Stomach smooth muscle (tissue), 2 donors: ENCODE measurements around the gene PDZD7.
"Not testable (repeated sequence)": the region's sequence is repeated elsewhere in the genome, so short reads cannot be mapped to it uniquely, and the experiment has no call there.

Experiments
- H3K27ac ChIP-seq: one replicate; pipeline ENCODE4 v1.7.0; 2013; ENCODE audit warnings: mild to moderate bottlenecking, low read length, inconsistent platforms
- H3K27me3 ChIP-seq, 2 donors: one replicate each; pipeline ENCODE4 v1.7.0; 2013; ENCODE audit warnings: low read length in 2 of 2; ENCODE audit not compliant: insufficient read depth in 2 of 2, control insufficient read depth in 1 of 2
- H3K36me3 ChIP-seq, 2 donors: one replicate each; pipeline ENCODE4 v1.7.0; 2013; ENCODE audit warnings: low read length in 2 of 2; ENCODE audit not compliant: control insufficient read depth in 2 of 2, insufficient read depth in 2 of 2
- H3K4me1 ChIP-seq: one replicate; pipeline ENCODE4 v1.7.0; 2013; ENCODE audit warnings: low read length; ENCODE audit not compliant: control insufficient read depth, insufficient read depth
- H3K4me3 ChIP-seq, 2 donors: one replicate each; pipeline ENCODE4 v1.7.0; 2013; ENCODE audit warnings: low read length in 2 of 2
- H3K9ac ChIP-seq, 2 donors: one replicate each; pipeline ENCODE4 v1.7.0; 2013; ENCODE audit warnings: low read length in 2 of 2, mild to moderate bottlenecking in 1 of 2
- H3K9me3 ChIP-seq, 2 donors: one replicate each; pipeline ENCODE4 v1.7.0; 2013; ENCODE audit warnings: low read length in 2 of 2; ENCODE audit not compliant: control insufficient read depth in 2 of 2
- donor health status: healthy.
- donor health status: Pancreatic carcinoma.

The PDZD7 gene

DNA sequence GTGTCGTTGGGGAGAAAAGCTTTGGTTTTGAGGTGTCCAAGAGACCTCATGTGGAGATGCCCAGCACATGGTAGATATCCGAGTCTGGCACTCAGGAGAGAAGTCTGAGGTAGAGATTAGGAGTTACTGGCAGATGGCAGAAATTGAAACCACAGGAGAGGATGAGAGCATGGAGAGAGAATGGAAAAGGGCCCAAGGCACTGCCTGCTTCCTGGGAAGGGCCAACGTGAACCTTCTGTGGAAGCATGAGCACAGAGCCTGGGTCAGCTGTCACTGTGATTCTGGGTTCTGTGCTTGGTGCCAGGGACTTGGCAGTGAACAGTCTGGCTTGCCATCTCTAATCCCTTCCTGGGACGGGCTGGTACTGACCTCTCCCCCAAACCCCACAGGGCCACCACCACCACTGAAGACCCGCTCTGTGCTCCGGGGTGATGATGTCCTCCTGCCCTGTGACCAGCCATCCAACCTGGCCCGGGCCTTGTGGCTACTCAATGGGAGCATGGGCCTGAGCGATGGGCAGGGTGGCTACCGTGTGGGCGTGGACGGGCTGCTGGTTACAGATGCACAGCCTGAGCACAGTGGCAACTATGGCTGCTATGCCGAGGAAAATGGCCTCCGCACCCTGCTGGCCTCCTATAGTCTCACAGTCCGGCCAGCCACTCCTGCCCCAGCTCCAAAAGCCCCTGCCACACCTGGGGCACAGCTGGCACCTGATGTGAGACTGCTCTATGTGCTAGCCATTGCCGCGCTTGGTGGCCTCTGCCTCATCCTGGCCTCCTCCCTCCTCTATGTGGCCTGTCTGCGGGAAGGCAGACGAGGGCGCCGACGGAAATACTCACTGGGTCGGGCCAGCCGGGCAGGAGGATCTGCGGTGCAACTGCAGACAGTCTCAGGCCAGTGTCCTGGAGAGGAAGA lies 47.8 kb downstream of the PDZD7 start:
- peaks cover 22 to 40% of the 10 kb centered on the region in 2 donors for H3K36me3 ChIP-seq

DNA sequence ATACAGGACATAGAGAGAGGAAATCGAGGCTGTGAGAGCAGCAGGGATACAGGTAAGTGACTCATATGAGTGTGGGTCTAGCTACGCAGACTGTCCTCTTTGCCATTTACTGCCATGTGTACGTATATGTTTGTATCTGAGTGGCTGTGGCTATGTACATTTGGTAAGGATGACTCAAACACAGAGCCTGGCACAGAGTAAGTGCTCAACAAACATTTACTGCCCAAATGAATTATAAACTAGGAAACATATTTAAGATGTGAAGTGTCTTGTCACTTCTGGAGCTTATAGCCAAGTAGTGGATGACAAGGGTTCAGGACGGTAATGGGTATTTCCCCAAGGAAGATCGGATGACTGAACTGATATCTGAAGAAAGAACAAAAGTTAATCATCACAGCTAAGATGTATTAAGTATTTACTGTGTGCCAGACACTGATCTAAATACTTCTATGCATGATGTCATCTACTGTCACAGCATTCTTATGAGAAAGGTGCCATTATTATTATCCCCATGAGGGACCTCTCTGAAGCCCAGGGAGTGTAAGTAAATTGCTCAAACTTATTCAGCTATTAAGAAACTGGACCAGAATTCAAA lies 49.7 kb downstream of the PDZD7 start:
- Histone ChIP-seq H3K9me3 (no peaks in the 10 kb centered on the region), H3K9ac (no peak overlapping the region), H3K4me1 (peaks cover 4% of the 10 kb centered on the region), H3K27me3 (no peaks in the 10 kb centered on the region), H3K4me3 (no peak overlapping the region), H3K36me3 (peaks cover 22 to 48% of the 10 kb centered on the region in 2 donors), H3K27ac (no peak overlapping the region)

More for the DNA sequence above, 47.8 kb downstream of the PDZD7 start:
- H3K9ac ChIP-seq = no peak overlapping the region
- H3K4me1 ChIP-seq = peaks cover 20% of the 10 kb centered on the region
- no peaks in the 10 kb centered on the region for H3K27me3 ChIP-seq
- H3K4me3 ChIP-seq = no peak overlapping the region
- no peaks in the 10 kb centered on the region for H3K9me3 ChIP-seq
- no peak overlapping the region for H3K27ac ChIP-seq

DNA sequence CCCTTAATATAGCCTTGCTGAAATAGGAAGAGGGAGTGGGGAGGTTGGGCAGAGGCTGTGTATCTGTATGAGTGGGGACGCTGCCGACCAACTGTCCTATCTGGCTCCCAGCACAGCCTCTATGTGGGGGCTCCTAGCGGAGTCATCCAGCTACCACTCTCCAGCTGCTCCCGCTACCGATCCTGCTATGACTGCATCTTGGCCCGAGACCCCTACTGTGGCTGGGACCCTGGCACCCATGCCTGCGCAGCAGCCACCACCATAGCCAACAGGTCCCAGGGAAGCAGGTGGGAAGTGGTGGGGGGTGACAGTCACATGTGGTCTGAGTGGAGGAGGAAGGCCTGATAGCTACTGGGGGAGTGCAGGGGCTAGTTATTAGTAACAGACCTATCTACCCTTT lies 50.2 kb downstream of the PDZD7 start:
- H3K27ac ChIP-seq = no peak overlapping the region
- H3K4me3 ChIP-seq = no peak overlapping the region
- H3K36me3 ChIP-seq = peaks cover 22 to 48% of the 10 kb centered on the region in 2 donors

DNA sequence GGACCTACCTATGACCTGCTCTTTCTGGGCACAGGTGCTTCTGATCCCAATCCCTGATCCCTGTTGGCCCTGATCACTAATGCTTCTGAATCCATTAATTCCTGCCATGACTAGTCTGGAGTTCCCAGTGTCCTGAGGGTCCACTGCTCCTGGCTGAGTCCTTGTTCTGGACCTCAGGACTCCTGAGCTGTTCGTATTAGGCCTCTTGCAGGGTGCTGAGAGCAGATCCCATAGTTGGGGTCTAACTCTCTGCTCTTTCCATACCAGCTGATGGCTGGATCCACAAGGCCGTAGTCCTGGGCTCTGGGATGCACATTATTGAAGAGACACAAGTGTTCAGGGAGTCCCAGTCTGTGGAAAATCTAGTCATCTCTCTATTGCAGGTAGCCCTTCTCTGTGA lies 50.6 kb downstream of the PDZD7 start:
- H3K4me3 ChIP-seq = no peak overlapping the region
- no peaks in the 10 kb centered on the region for H3K4me1 ChIP-seq
- H3K9me3 ChIP-seq = no peaks in the 10 kb centered on the region
- no peak overlapping the region for H3K9ac ChIP-seq
- H3K36me3 ChIP-seq = peaks cover 22 to 46% of the 10 kb centered on the region in 2 donors
- no peaks in the 10 kb centered on the region for H3K27me3 ChIP-seq
- H3K27ac ChIP-seq = no peak overlapping the region

More for the DNA sequence above, 50.2 kb downstream of the PDZD7 start:
- Histone ChIP-seq H3K27me3 (no peaks in the 10 kb centered on the region), H3K9ac (no peak overlapping the region), H3K4me1 (no peaks in the 10 kb centered on the region), H3K9me3 (no peaks in the 10 kb centered on the region)

DNA sequence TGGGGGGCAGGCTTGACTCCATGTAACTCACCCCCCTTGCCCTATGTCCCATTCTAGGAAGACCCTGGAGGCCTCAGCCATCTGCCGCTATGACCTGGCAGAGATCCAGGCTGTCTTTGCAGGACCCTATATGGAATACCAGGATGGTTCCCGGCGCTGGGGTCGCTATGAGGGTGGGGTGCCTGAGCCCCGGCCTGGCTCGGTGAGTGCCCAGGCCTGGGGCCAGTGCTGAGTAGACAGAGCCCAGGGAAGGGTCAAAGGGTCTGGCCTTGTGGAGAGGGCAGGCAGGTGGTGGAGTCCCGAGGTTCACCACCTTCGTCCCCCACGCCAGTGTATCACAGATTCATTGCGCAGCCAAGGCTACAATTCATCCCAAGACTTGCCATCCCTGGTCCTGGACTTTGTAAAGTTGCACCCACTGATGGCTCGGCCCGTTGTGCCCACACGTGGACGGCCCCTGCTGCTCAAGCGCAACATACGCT lies 51.1 kb downstream of the PDZD7 start:
- H3K4me3 ChIP-seq = no peak overlapping the region
- peaks cover 22 to 46% of the 10 kb centered on the region in 2 donors for H3K36me3 ChIP-seq
- H3K9ac ChIP-seq = no peak overlapping the region
- H3K9me3 ChIP-seq = no peaks in the 10 kb centered on the region
- H3K27ac ChIP-seq = no peak overlapping the region
- no peaks in the 10 kb centered on the region for H3K4me1 ChIP-seq
- no peaks in the 10 kb centered on the region for H3K27me3 ChIP-seq

DNA sequence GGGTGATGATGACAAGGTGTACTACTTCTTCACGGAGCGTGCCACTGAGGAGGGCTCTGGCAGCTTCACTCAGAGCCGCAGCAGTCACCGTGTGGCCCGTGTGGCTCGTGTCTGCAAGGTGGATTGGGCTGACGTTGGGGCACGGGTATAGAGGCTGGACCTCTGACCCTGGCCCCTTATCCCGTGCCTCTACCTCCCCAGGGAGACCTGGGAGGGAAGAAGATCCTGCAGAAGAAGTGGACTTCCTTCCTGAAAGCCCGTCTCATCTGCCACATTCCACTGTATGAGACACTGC lies 52.1 kb downstream of the PDZD7 start:
- H3K27ac ChIP-seq = no peak overlapping the region
- H3K4me3 ChIP-seq = no peak overlapping the region
- peaks cover 22 to 46% of the 10 kb centered on the region in 2 donors for H3K36me3 ChIP-seq
- H3K4me1 ChIP-seq = no peaks in the 10 kb centered on the region
- no peak overlapping the region for H3K9ac ChIP-seq
- no peaks in the 10 kb centered on the region for H3K27me3 ChIP-seq
- H3K9me3 ChIP-seq = no peaks in the 10 kb centered on the region

DNA sequence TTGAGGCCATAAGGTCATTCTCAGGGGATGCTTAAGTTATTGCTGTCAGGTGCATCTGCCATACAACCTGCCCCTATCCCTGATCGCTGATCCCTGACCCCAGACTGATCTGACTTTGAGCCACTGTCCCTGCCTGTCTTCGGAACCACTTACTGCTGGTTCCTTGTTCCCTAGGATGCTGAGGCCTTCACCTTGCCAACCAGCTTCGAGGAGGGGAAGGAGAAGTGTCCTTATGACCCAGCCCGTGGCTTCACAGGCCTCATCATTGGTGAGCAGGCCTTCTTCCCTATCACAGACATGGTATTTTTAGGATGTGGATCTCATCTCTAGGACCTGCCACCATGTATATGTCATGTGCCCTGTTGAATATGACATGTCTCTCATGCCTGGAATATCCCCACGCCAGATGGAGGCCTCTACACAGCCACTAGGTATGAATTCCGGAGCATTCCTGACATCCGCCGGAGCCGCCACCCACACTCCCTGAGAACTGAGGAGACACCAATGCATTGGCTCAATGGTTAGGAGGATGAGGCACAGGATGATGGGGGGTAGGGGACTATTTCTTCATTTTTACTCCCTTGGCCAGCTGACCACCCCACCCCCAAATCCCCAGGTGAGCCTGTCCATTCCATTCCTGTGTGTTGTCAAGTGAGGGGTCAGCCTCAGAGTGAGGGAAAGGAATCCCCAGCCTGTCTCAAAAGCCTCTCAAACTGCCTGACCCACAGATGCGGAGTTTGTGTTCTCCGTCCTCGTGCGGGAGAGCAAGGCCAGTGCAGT lies 52.6 kb downstream of the PDZD7 start:
- H3K9me3 ChIP-seq = no peaks in the 10 kb centered on the region
- H3K4me1 ChIP-seq = no peaks in the 10 kb centered on the region
- no peak overlapping the region for H3K27ac ChIP-seq
- no peak overlapping the region for H3K9ac ChIP-seq
- H3K27me3 ChIP-seq = no peaks in the 10 kb centered on the region
- peaks cover 22 to 46% of the 10 kb centered on the region in 2 donors for H3K36me3 ChIP-seq
- H3K4me3 ChIP-seq = no peak overlapping the region

DNA sequence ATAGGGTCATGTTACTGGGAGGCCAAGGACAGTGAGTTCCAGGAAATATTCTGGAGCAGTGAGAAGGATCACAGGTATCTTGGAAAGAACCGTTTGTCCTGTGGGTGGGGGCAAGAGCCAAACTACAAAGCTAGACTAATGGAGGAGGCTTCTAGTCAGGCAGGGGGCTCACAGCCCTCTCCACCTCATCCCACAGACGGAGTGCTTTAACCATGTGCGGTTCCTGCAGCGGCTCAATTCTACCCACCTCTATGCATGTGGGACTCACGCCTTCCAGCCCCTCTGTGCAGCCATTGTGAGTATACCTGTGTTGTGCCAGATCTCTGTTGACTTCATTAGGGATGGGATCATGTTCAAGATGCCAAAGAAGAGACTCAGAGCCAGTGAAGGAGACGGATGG lies 53.5 kb downstream of the PDZD7 start:
- Histone ChIP-seq H3K9me3 (no peaks in the 10 kb centered on the region), H3K4me3 (no peak overlapping the region), H3K27me3 (no peaks in the 10 kb centered on the region), H3K36me3 (peaks cover 18 to 39% of the 10 kb centered on the region in 2 donors), H3K27ac (no peak overlapping the region), H3K4me1 (no peaks in the 10 kb centered on the region), H3K9ac (no peak overlapping the region)

DNA sequence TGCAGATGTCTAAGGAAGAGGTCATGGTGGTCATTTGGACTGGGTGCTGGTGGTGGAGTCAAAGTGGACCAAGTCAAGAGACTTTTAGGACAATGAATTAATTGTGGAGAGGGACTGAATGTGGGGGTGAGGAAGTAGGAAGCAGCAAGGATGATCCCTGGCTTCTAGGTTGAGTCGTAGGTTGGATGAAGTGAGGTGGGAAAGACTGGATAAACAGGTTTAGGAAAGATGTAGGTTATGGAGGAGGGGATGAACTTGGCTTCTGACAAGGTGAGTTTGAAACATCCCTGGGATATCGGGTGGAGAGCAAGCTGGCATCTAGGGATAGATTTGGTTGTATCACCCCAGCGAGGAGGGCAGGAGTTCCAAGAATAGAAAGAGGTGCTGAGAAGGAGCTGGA lies 54.0 kb downstream of the PDZD7 start:
- Histone ChIP-seq H3K4me1 (no peaks in the 10 kb centered on the region), H3K27me3 (no peaks in the 10 kb centered on the region)

DNA sequence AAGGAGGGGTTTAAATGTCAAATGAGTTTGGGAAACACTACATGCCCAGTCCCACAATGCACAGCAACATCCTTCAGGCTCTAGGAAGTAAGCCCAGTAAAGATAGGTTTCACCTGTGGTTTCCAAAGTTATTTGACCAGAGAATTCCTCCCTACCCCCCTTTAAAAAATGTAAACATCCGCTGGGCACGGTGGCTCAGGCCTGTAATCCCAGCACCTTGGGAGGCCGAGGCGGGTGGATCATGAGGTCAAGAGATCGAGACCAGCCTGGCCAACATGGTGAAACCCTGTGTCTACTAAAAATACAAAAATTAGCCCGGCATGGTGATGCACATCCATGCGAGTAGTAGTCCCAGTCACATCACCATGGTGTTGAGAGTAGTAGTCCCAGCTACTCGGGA lies 55.5 kb downstream of the PDZD7 start:
- H3K9me3 ChIP-seq, H3K4me3 ChIP-seq, H3K27me3 ChIP-seq, H3K9ac ChIP-seq, H3K4me1 ChIP-seq, H3K27ac ChIP-seq: not testable (repeated sequence)
- H3K36me3 ChIP-seq = peaks cover 7 to 27% of the 10 kb centered on the region in 2 donors

More for the DNA sequence above, 54.0 kb downstream of the PDZD7 start:
- Histone ChIP-seq H3K4me3 (no peak overlapping the region), H3K9ac (no peak overlapping the region), H3K36me3 (peaks cover 18 to 35% of the 10 kb centered on the region in 2 donors), H3K9me3 (no peaks in the 10 kb centered on the region), H3K27ac (no peak overlapping the region)
